GM18519 (cell line): ENCODE data around the gene MRPS23.
"Not testable (repeated sequence)": the region's sequence is repeated elsewhere in the genome, so short reads cannot be mapped to it uniquely, and the experiment has no call there.

Experiments
- ATAC-seq: cut with Tn5 transposase; IDR thresholded peaks from one replicate; pipeline ENCODE4 v1.9.1; 2021; ENCODE audit warnings: mild to moderate bottlenecking, moderate library complexity; ENCODE audit not compliant: unreplicated experiment, low FRiP score

MRPS23 gene

GRCh38 chr17:57866319-57866718, 16.5 kb upstream of the MRPS23 start:
- no peak for ATAC-seq

DNA sequence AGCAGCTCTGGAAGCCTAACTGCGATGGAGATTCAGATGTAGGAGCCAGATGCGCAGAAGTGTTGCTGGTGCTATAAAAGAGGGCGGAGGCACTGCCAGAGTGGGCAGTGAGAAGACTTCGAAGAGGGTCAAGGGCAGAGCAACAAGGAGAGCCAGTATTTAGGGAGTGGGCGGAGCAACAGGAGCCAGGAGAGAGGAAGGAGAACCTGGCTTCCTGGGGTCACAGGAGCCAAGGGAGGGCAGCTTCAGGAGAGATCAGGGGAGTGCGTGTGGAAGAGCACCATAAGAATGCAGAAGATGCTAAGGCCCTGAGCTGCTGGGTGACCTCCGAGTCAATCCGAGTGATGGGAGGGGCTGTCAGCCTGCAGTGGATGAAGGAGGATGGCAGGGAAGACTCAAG, 14.4 kb upstream of the MRPS23 start:
- no peak for ATAC-seq

- no peak for ATAC-seq
Observed at GRCh38 chr17:57862694-57863667, 13.1 kb upstream of the MRPS23 start.

GRCh38 chr17:57861790-57862693, 12.2 kb upstream of the MRPS23 start:
- no peak for ATAC-seq

DNA sequence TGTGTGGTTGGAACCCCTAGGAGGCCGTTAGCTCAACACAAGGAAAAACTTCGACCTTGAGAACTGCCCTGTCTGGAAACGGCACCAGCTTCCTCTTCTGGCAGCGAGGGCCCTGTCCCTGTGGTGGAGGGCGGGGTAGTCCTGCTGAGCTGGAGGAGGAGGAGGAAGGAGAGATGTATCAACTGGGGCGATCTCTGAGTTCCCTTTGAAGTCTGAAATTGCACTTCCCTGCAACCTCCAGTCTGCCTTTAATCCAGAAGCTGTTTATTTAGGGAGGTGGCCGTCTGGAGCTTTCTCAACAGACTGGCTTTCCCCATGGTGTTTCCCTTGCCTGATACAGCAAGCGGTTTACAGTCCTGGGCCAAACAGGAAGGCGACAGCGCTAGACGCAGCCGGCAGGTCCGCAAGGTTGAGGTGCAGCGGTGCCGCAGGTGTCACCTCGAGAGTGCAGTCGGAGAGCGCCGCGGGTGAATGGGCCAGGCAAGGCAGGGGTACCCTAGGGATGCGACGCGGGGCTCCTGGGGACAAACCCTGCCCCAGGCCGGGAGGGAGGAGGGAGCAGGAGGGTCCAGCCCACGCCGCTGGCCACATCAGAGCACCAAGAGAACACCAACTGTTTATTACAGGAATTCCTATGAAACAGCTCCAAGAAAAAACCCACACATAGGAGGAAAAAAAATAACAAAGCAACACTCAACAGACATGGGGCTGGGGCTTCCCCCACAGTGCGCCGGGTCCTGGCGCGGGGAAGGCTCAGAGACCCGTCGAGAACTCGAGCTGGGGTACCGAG, 11.4 kb upstream of the MRPS23 start:
- ATAC-seq, result no peak

DNA sequence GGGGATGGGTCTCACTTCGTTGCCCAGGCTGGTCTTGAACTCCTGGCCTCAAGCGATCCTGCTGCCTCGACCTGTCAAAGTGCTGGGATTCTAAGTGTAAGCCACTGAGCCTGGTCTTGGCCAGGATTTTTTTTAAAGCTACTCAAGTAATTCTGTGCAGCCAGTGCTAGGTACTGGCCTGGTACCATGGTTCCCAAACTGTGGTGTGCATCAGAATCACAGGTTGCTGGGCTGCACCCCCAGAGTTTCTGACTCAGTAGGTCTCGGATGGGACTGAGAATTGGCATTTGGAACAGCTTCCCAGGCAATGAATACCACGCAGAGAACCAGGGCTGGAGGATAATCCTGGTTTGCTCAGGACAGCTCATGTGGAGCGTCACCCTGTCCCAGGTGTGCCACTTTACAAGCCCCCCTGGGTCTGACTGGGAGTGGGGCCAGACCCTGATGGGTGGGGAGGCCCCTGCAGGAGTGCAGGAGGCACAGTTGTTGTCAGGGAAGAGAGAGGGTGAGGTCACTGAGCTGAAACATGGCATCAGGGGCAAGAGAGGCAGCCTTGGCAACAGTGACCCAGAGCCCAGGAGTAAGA, 10.7 kb upstream of the MRPS23 start:
- no peak for ATAC-seq

GRCh38 chr17:57859601-57860413, 10.0 kb upstream of the MRPS23 start:
- ATAC-seq, result no peak

GRCh38 chr17:57858838-57859237, 9.0 kb upstream of the MRPS23 start:
- ATAC-seq, result no peak

- ATAC-seq, result no peak
Observed at GRCh38 chr17:57856792-57857620, 7.2 kb upstream of the MRPS23 start.

DNA sequence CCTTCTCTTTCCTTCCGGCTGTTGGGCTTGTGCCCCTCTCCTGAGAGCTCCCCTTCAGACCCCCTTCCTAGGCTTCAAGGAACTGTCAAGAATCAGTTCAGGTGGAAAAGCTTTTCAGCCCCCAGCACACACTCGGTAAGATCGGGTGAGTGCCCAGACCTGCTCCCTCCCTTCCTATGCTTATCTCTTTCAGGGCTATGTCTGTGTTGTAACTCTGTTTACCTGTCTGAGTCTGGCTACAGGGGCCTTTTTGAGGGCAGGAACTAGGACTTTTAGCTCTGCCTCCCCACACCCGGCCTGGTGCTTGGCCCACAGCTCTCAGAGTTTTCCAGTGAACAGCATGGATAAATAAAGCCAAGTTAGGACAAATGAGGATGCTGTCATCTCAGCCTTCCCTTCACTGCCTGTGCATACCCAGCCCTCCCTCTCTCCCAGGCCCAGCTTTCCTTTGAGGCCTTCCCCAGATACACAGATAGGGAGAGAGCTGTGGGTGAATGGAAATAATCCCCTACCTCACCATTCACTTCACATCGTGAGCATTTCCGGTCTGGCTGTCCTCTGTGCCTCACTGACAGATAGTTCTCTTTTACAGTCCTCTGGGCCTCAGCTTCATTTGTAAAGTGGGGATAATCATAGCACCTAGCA, 5.7 kb upstream of the MRPS23 start:
- ATAC-seq, result no peak

DNA sequence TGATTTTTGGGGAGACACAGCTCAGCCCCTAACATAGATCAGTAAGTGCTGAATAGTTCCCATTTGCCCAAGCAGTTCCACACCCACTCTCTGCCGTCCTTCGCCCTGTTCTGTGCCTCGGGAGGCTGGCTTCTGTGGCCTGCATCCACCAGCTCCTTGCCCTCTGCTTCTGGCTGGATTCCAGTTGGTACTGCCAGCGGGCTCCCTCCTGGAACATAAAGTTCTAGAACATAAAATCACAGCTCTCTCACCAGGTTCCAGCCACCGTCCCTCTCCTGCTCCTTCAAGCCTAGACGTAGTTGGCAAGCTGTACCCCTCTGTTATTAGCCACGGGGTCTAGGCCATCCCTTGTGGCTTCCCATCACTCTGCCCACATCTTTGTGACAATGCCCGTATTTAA, 3.9 kb upstream of the MRPS23 start:
- ATAC-seq, result no peak

GRCh38 chr17:57852955-57853328, 3.1 kb upstream of the MRPS23 start:
- no peak for ATAC-seq

- no peak for ATAC-seq
Observed at GRCh38 chr17:57852092-57852954, 2.5 kb upstream of the MRPS23 start.

DNA sequence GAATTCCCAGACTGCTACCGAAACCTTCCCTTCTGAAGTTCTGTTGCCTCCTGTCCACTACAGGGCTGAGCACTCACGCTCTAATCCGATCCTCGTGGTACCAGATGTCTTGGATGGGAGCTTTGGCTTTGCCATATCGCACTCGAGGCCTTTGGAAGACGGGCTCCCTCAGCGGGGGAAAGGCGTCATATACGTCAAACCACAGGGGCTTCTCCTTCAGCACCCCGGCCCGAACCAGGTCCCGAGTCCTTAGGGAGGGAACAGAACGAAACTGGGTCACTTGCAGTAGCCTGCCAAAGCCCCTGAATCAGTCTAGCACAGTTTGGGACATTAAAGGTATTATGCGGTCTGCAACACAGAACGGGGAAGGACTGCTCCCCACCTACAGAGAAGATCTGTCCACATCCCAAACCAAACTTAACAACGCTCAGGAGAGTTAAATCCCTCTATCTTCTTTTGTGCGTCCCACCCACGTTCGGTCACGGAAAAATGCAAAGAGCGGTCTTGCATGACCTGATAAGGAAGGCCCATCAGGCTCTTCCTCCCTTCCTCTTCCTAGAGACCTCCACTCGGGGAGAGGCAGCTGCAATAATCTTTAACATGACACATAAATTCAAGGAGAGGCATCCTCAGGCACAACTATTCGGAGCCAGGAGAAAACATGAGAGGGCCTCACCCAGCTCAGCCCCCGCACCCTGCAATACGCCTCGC, 526 bp downstream of the MRPS23 start:
- no peak for ATAC-seq

DNA sequence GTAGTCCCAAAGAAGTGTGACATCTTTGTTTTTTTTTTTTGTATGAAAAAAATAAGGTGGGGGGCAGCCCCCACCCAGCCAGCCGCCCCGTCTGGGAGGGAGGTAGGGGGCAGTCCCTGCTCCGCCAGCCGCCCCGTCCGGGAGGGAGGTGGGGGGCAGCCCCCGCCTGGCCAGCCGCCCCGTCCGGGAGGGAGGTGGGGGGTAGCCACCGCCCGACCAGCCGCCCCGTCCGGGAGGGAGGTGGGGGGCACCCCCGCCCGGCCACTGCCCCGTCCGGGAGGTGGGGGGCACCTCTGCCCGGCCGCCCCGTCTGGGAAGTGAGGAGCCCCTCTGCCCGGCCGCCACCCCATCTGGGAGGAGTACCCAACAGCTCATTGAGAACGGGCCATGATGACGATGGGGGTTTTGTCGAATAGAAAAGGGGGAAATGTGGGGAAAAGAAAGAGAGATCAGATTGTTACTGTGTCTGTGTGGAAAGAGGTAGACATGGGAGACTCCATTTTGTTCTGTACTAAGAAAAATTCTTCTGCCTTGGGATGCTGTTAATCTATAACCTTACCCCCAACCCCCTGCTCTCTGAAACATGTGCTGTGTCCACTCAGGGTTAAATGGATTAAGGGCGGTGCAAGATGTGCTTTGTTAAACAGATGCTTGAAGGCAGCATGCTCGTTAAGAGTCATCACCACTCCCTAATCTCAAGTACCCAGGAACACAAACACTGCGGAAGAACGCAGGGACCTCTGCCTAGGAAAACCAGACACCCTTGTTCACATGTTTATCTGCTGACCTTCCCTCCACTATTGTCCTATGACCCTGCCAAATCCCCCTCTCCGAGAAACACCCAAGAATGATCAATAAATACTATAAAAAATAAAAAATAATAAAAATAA, 3.5 kb downstream of the MRPS23 start:
- ATAC-seq, result not testable (repeated sequence)
